Stimulated activated naive CD8-positive, alpha-beta T cell treated with anti-CD3 and anti-CD28 coated beads, Interleukin-15, Interleukin-2, amounts not matched to agents 100 U/mL and 50 U/mL, for 24 hours (primary cell): ENCODE results near the gene CETN3.
"Not testable (repeated sequence)": the region's sequence is repeated elsewhere in the genome, so short reads cannot be mapped to it uniquely, and the experiment has no call there.

Source experiments
- ATAC-seq: fragments of 150-1000 bp; cut with Tn5 transposase; one replicate; pipeline ENCODE4 v1.10.0; 2021
- DNase-seq: peaks from one replicate; pipeline ENCODE4 v3.0.0; 2021

The CETN3 gene

GRCh38 chr5:90381213-90381929 lies 28.2 kb downstream of the CETN3 start:
- ATAC-seq (no peak), DNase-seq (no peak)

- DNase-seq (no peak), ATAC-seq (no peak)
Observed at GRCh38 chr5:90379652-90380051, 29.9 kb downstream of the CETN3 start.

- DNase-seq (no peak), ATAC-seq (no peak)
Observed at GRCh38 chr5:90378752-90379151, 30.8 kb downstream of the CETN3 start.

- not testable (repeated sequence) for ATAC-seq, DNase-seq
Observed at GRCh38 chr5:90371269-90371668, 38.3 kb downstream of the CETN3 start.

- DNase-seq (no peak), ATAC-seq (no peak)
Observed at GRCh38 chr5:90368454-90369246, 40.9 kb downstream of the CETN3 start.

GRCh38 chr5:90367879-90368278 lies 41.7 kb downstream of the CETN3 start:
- ATAC-seq (no peak), DNase-seq (no peak)

- DNase-seq (no peak), ATAC-seq (no peak)
Observed at GRCh38 chr5:90366948-90367347, 42.6 kb downstream of the CETN3 start.

- ATAC-seq, result no peak
- no peak for DNase-seq
Observed at GRCh38 chr5:90365328-90365727, 44.2 kb downstream of the CETN3 start.

- ATAC-seq, result no peak
- DNase-seq, result no peak
Observed at GRCh38 chr5:90359073-90359920, 50.3 kb downstream of the CETN3 start.

GRCh38 chr5:90356622-90357021 lies 52.9 kb downstream of the CETN3 start:
- ATAC-seq (no peak), DNase-seq (no peak)

- no peak for DNase-seq
- no peak for ATAC-seq
Observed at GRCh38 chr5:90356176-90356575, 53.4 kb downstream of the CETN3 start.

- DNase-seq (no peak), ATAC-seq (no peak)
Observed at GRCh38 chr5:90355635-90356034, 53.9 kb downstream of the CETN3 start.

- ATAC-seq (no peak), DNase-seq (no peak)
Observed at GRCh38 chr5:90353254-90353653, 56.3 kb downstream of the CETN3 start.

GRCh38 chr5:90351101-90351500 lies 58.5 kb downstream of the CETN3 start:
- no peak for DNase-seq
- ATAC-seq, result no peak

- ATAC-seq (no peak), DNase-seq (no peak)
Observed at GRCh38 chr5:90347462-90347861, 62.1 kb downstream of the CETN3 start.

- ATAC-seq, result no peak
Observed at GRCh38 chr5:90345684-90346083, 63.9 kb downstream of the CETN3 start.

GRCh38 chr5:90344689-90345088 lies 64.9 kb downstream of the CETN3 start:
- ATAC-seq (no peak), DNase-seq (no peak)

More at GRCh38 chr5:90345684-90346083, 63.9 kb downstream of the CETN3 start:
- DNase-seq, result no peak

GRCh38 chr5:90343731-90344130 lies 65.8 kb downstream of the CETN3 start:
- DNase-seq, ATAC-seq: not testable (repeated sequence)

GRCh38 chr5:90342576-90342975 lies 67.0 kb downstream of the CETN3 start:
- DNase-seq (no peak), ATAC-seq (no peak)
